ENCODE results near the gene EEFSEC.

- TF ChIP-seq EP300 (IDR thresholded peaks at IDR 0.05) (no peak), CTCF (IDR thresholded peaks at IDR 0.05) (no peak), POLR2A (IDR thresholded peaks at IDR 0.05; ENCODE audit: low read depth) (no peak)
These were observed 254.9 kb downstream of the EEFSEC start for GRCh38 chr3:128408012-128408692.
